Activated CD8-positive, alpha-beta memory T cell treated with anti-CD3 and anti-CD28 coated beads for 1 hour (primary cell): ENCODE data around the gene C2CD4C.
"Not testable (repeated sequence)": the region's sequence is repeated elsewhere in the genome, so short reads cannot be mapped to it uniquely, and the experiment has no call there.

Experiments
- DNase-seq, 2 donors: peaks; one replicate each; pipeline ENCODE4 v3.0.0-alpha.2; 2020; ENCODE audit warnings: low read depth in 1 of 2; ENCODE audit errors: extremely low read depth in 1 of 2

The C2CD4C gene, protein sequence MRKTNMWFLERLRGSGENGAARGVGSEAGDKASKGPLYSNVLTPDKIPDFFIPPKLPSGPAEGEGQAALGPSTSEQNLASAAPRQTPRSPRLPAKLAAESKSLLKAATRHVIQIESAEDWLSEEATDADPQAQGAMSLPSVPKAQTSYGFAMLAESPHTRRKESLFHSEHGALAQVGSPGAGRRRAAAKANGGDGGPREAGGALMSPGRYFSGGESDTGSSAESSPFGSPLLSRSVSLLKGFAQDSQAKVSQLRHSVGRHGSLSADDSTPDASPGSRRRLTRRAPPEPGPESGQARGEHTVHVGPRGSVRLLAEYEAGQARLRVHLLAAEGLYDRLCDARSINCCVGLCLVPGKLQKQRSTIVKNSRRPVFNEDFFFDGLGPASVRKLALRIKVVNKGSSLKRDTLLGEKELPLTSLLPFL

DNA sequence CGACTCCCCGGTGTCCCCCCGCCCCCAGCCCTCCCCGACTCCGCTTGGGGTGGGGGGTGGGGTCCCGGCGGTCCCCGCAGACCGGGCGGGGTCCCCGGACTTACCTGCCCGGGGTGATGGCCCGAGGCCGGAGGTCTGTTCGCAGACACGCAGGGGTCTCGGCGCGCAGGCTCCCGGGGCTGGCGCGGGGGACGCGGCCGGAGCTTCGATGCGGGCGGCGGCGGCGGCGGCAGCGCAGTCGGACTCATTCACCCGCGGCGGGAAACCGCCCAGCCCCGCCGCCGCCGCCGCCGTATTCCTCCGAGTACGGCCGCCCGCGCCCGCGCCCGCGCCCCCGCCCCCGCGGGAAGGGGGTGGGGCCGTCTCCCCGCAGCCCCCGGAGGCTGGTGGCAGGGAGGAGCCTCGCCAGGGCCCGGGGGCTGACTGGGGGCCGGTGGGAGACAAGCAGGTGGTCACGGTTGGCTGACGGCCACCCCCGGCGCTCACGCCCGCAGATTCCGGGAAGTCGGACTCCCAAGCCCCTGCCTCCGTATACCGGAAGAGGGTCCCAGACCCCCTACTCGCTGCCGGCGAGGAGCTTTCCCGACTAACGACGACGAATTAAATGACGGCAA is at the start of gene C2CD4C:
TSS of gene C2CD4C (minus strand) at position 246 of the 614 bp plus-strand sequence. CDS start 786 bp downstream, outside the sequence.
- DNase-seq, result peak in 1 of 2 donors; percentile 9

DNA sequence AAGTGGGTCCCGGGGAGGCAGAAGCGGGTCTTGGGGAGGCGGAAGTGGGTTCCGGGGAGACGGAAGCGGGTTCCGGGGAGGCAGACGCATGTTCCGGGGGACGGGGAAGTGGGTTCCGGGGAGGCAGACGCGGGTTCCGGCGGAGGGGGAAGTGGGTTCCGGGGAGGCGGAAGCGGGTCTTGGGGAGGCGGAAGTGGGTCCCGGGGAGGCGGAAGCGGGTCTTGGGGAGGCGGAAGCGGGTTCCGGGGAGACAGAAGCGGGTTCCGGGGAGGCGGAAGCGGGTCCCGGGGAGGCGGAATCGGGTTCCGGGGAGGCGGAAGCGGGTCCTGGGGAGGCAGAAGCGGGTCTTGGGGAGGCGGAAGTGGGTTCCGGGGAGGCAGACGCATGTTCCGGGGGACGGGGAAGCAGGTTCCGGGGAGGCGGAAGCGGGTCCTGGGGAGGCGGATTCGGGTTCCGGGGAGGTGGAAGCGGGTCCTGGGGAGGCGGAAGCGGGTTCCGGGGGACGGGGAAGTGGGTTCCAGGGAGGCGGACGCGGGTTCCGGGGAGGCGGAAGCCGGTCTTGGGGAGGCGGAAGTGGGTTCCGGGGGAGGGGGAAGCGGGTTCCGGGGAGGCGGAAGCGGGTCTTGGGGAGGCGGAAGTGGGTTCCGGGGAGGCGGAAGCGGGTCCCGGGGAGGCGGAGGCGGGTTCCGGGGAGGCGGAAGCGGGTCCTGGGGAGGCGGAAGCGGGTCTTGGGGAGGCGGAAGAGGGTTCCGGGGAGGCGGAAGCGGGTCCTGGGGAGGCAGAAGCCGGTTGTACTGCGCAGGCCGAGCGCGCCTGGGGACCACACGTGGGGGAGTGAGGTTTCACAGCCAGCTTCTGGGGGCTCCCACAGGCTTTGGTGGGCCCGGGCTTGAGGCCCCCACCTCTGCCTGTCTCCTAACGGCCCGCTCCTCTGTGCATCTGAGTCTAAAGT is 49.4 kb upstream of the C2CD4C start:
- DNase-seq, result no peak

- DNase-seq, result no peak
Observed at GRCh38 chr19:457636-458035, 48.7 kb upstream of the C2CD4C start.

DNA sequence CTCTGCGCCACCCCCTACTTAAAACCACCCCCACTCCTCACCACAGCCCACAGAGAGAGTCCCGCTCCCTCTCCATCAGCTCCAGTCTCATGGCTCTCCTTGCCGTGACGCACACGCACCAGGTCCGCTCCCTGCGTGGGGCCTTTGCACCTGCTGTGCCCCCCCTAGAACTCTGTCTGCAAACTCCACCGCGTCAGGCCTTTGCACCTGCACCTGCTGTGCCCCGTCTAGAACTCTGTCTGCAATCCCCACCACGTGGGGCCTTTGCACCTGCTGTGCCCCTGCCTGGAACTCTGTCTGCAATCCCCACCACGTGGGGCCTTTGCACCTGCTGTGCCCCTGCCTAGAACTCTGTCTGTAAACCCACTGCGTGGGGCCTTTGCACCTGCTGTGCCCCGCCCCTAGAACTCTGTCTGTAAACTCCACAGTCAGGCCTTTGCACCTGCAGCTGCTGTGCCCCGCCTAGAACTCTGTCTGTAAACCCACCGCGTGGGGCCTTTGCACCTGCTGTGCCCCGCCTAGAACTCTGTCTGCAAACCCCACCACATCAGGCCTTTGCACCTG is 47.7 kb upstream of the C2CD4C start:
- no peak for DNase-seq

DNA sequence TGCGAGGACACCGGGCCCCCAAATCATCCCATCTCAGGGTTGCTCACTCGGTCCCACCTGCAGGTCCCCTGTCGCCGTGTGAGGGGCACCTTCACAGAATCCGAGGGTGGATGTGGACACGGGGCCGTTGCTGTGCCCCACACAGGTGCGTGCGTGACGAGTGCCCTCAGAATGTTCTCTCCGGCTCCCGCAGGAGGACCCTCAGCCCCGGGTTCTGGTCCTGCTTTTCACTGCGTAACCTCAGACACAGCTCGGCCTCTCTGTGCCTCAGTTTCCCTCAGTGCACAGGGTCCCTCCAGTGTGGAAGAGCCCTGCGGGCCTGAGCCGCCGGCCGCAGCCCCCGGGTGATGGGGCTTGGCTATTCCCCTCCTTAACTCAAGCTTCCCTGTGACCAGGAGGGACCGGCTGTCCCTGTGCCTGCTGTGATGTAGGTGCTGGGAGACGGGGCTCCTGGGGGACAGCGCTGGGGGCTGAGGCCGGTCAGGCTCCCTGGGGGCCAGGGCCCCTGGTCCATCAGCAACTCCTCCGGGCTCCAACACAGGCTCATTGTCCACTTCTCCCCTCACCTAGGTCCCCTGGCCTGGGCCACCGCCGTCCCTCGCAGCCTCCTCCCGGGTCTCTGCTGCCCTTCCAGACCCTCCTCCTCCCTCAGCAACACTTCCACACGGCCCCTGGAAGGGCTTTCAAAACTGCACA is 47.1 kb upstream of the C2CD4C start:
- no peak for DNase-seq

GRCh38 chr19:455031-455705 is 46.2 kb upstream of the C2CD4C start:
- no peak for DNase-seq

- DNase-seq, result no peak
Observed at GRCh38 chr19:453606-454005, 44.7 kb upstream of the C2CD4C start.

- no peak for DNase-seq
Observed at GRCh38 chr19:452829-453228, 43.9 kb upstream of the C2CD4C start.

DNA sequence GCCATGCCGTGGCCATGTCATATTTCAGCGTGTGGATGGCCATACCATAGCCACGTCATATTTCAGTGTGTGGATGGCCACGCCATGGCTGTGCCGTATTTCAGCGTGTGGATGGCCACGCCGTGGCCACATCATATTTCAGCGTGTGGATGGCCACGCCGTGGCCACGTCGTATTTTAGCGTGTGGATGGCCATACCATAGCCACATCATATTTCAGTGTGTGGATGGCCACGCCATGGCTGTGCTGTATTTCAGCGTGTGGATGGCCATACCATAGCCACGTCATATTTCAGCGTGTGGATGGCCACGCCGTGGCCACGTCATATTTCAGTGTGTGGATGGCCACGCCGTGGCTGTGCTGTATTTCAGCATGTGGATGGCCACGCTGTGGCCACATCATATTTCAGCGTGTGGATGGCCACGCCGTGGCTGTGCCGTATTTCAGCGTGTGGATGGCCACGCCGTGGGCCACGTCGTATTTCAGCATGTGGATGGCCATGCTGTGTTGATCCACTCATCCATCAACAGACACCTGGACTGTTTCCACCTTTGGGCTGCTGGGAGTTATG is 42.0 kb upstream of the C2CD4C start:
- DNase-seq, result not testable (repeated sequence)

DNA sequence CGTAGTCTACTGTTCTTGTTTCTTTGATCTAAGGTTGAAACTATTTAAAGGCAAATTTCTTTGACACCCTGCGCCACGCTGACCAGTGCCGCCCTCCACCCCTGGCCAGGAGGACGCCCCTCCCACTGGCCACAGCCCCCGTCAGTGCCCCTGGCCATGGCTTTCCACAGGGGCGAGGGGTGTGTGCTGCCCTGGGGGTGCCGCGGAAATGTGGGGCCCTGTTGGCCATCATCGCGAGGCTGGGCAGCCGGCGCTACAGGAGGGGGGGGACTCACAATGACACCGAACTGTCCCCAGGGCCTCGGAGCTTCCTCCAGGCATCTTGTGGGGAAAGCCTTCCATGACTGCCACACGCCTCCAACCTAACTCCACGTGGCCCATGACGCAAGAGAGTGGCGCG is 41.0 kb upstream of the C2CD4C start:
- no peak for DNase-seq

DNA sequence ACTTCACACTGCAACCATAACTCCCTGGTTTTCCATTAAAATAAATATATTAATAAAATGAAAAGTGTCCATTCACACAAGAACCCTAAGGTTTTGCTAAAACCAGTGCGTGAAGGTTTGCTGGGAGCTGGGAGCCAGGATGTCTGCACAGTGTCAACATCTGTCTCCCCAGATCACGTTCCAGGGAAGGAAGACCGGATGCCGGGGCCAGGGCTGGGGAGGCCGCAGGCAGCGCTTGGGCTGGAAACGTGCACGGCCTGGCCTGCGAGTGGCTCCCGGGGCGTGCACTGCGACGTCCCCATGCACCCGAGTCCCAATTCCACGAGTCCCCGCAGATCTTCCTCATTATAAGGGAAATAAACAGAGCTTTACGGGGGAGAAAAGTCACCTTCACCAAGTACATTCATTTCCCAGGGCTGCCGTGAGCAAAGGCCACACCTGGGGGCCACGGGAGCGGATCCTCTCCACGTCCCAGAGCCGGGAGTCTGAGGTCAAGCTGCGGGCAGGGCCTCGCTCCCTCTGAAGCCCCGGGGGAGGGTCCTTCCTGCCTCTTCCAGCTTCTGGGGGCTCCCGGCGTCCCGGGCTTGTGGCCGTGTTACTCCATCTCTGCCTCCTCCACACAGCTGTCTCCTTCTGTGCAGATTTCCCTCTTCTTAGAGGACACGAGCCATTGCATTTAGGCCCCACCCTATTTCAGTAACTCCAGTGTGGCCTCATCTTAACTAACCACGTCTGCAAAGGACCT is 39.0 kb upstream of the C2CD4C start:
- no peak for DNase-seq

GRCh38 chr19:447064-447426 is 38.1 kb upstream of the C2CD4C start:
- no peak for DNase-seq

DNA sequence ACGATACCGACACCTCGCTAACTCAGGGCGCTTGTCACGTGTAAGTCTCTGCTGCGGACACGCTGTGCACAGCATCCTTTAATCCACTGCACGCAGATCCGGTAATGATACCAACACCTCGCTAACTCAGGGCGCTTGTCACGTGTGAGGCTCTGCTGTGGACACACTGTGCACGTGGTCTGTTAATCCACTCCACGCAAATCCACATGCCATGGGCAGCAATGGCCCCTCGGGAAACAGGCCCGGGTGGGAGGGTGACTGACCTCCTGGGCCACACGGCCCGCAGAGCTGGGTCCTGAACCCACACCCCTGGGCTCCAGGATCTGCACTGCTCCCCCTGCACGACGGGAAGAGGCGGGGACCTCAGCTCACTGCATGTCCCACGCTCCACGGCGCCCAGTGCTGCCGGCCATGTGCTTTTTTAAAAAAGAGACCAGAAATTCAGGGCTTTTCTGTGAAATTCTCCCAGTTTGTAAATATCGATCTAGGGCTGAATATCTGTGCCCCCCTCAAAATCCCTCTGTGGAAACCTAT is 35.8 kb upstream of the C2CD4C start:
- DNase-seq, result no peak

DNA sequence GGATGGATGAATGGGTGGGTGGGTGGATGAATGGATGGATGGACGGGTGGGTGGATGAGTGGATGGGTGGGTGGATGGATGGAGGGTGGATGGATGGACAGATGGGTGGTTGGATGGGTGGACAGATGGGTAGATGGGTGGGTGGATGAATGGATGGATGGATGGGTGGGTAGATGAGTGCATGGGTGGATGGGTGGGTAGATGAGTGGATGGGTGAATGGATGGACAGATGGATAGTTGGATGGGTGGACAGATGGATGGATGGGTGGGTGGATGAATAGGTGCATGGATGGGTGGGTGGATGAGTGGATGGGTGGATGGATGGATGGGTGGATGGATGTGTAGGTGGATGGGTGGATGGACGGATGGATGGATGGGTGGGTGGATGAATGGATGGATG is 34.1 kb upstream of the C2CD4C start:
- no peak for DNase-seq

DNA sequence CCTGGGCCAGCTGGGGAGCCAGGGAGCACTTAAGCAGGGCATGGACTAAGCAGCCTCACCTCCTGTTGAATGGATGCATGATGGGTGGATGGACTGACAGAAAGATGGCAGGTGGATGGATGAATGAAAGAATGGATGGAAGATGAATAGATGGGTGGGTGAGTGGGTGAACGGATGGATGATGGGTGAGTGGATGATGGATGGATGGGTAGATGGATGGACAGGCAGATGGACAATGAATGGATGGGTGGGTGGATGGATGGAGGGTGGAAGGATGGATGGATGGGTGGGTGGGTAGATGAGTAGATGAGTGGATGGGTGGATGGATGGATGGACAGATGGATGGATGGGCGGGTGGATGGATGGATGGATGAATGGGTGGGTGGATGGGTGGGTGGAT is 33.1 kb upstream of the C2CD4C start:
- no peak for DNase-seq

DNA sequence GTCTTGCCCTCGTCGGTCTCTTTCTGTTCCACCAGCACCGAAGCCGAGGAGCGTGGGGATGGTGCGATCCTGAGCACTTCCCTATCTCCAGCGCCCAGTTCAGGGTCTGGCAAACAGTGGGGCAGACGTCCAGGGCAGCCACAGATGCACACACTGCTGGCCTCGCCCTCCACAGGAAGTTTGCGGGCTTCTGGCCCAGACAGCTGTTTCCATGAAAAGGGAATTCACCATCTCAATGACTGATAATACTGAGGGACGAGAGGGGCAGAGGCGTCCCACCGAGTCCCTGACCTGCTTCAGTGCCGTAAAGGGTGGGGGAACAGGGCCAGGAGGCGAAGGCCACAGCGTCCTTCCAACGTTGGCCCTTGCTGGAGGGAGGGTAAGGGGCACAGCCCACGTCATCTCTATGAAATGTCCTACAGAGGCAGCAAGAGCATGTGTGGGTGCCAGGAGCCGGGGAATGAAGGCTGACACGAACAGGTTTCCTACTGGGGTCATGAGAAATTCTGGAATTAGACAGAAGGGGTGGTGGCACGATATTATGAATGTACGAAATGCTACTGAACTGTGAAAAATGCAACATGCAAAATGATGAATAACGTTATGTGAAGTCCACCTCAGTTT is 32.4 kb upstream of the C2CD4C start:
- DNase-seq, result no peak

DNA sequence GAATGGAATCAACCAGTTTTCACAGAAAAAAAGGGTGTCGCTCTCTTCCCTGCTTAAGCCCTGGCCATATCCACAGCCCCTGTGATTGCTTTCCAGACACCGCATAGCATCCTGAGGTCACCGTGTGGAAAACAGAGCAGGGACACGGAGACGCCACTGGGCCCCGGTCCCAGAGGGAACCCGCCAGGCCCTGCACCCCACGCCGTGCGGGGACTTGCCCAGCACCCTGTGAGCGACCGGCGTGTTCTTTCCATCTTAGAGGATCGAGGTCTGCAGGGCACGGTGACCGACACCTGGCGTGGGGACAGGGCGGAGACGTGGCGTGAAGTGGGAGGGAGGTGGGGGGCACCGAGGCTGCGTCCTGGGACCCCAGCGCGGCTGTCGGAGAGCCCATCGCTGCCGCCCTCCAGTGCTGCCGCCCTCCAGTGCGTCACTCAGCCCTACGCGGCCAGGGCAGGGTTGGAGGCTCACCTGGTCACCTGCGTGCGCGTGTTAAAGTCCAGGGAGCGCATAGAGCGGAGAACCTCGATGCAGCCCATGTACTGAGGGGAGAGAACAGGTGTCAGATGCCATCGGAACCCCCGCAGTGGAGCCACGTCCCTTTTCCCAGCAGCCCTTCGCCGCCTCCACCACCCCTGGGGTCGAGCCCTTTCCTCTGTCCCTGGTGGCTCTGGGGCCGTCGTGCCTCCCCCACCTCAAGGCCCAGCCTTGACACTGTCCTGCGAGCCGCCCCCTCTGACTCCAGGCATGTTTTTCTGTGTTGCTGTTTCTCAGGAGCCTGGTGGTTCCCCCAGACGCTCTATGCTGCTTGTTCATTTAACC is 31.7 kb upstream of the C2CD4C start:
- no peak for DNase-seq
